ENCODE data around the gene FHOD3.

Gene FHOD3

DNA sequence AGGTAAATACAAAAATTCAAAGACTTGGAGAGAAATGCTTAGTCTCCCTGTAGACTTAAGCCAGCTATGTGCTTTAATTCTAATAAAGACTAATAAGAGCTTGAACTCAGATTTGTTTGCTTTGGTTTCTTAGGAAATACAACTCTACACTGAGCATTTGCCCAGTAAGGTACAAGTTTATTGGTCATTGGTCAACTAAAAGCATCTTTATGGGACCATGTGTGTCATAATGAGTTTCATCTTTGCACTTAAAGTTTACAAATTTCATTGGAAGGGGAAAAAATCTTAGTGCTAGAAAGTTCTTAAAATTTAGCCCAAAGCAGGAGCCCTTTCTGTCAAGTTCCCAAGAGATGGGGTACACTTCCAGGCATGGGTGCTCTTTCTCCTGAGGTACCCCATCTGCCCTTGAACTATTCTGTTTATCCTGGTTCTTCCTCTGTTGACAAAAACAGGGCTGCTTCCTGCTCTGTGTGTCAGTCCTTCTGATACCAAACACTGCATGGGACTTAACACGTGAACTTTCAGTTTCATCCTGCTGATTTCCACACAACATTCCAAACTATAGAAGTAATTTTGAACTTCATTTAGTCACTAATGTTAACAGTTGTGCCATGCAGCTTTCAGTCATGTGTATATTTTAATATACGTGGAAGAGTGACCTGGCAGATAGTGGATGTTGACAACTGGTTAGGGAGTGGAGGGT lies 331.1 kb downstream of the FHOD3 start:
- DNase-seq (ENCODE audit: low read depth in 2 of 2): no peak

DNA sequence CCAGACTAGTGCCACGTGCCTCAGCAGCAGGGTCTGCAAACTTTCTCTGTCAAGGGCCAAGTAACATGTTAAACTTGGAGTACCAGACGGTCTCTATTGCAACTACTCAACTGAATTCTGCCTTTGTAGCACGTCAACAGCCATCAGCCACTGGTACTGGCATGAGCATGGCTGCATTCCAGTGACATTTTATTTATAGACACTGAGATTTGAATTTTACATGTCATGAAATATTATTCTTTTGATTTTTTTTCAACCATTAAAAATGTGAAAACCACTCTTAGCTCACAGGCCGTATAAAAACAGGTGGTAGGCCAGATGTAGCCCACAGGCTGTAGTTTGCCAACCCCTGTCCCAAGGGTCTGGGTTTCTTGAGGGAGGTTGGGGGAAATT lies 331.6 kb downstream of the FHOD3 start:
- no peak for DNase-seq (ENCODE audit: low read depth in 2 of 2)

DNA sequence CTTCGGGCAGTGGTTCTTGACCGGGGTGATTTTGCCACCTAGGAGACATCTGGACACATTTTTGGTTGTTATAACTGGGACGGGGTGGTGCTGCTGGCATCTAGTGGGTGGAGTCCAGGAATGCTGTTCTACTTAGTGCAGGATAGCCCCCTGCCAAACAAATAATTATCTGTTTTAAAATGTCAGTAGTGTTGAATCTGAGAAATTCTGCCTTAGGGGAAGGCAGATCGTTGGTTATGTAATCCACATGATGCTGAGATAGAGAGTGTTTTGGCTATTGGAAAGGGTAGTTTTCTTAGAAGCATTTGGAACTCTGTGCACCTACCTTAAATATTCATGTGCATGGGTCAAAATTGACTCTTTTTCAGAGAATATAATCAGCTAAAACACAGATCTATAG lies 332.3 kb downstream of the FHOD3 start:
- no peak for DNase-seq (ENCODE audit: low read depth in 2 of 2)

- DNase-seq (ENCODE audit: low read depth in 2 of 2): no peak
Observed at GRCh38 chr18:36630917-36631316, 333.4 kb downstream of the FHOD3 start.

DNA sequence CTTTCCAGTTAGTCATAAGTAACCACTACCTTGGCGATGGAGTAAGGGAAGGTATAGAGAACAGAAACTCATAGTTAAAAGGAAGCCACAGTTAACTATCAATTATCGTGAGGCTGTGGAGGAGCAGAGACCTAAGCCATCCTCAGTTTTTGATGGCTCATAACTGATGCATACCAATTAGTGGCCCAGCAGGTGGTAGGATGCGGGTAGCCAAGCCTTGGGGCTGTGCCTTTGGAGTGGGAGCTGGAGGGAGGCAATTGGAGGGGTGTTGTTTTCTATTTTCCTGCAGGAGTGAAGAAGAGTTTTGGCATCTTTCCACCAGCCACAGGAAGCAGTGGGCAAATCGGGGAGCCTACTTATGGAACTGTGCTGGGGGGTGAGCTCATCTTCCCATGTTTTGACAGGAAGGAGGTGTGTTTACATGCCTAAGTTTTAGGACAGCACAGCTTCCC lies 336.5 kb downstream of the FHOD3 start:
- no peak for DNase-seq (ENCODE audit: low read depth in 2 of 2)

DNA sequence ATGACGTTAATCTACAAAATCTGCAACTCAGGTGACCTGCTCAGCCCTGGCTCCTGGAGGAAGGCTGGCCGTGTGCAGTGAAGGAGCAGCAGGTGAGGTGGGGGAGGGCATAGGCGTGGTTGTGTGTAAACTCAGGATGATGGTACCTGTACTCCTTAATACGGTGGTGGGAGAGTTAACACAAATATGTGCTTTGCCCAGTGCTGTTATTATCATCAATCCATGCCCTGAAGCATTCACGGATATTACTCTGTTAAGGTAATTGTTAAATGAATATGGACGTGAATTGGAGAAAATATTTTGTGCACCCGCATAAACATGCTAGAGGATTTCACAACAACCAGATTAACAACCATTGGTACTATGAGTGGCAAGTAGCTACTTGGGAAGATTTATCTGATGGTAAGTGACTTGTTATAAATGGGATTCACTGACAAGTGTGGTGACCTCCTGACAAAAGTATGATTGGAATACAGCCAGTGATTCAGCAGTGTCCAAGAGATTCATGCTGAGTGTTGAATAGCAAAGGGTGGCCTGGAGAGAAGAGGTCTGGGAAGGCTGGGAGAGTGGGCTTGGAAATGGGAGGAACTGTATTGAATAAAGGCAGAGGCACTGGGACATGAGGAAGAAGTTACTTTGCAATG lies 337.2 kb downstream of the FHOD3 start:
- DNase-seq (ENCODE audit: low read depth in 2 of 2): no peak

DNA sequence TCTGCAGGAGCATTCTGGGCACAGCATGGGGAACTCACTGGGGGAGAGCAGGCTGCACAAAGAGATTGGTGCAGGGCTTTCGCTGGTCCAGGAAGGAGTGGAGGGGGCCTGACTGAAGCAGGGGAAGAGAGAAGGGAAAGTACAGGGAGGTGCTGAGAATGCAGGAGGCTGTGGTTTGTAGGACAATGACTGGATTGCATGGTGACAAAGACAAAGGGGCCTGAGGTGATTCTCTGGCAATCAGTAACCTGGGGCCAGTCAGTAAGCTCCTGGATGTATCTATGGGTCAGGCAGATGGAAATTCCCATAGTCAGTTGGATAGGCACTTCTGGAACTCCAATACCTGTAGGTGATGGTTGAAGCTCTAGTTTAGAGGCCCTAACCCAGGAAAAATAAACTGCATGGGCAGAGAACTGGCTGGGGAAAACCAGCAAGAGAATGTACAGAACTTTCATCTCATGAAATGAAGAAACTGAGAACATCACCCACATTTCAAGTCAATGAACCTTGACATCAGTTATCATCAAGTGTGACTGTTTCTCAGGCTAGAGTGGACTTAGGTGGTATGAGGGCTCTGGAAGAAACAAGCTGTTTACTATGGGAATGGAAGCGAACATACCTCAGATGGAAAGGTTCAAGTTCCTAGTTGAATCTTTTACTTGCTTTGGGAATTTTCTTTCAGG lies 338.0 kb downstream of the FHOD3 start:
- DNase-seq (ENCODE audit: low read depth in 2 of 2): no peak

- no peak for DNase-seq (ENCODE audit: low read depth in 2 of 2)
Observed at GRCh38 chr18:36636237-36636817, 338.8 kb downstream of the FHOD3 start.

GRCh38 chr18:36638224-36638623 lies 340.7 kb downstream of the FHOD3 start:
- DNase-seq (ENCODE audit: low read depth in 2 of 2): no peak

- no peak for DNase-seq (ENCODE audit: low read depth in 2 of 2)
Observed at GRCh38 chr18:36640021-36640952, 342.8 kb downstream of the FHOD3 start.

DNA sequence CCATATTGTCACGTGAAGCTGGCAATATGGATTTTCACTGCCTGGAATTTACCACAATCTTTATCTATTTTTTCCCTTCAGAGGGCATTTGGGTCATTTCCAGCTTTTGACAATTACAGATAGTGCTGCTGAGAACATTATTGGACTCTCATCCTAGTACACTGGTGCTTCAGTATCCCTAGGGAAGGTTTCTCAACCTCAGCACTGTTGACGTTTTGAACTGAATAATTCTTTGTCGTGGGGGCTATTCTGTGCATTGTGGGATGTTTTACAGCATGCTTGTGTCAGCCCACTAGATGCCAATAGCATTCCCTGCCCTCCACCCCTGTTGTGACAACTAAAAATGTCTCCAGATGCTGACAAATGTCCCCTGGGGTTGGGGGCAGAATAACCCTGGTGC lies 345.5 kb downstream of the FHOD3 start:
- DNase-seq (ENCODE audit: low read depth in 2 of 2): no peak

- DNase-seq (ENCODE audit: low read depth in 2 of 2): no peak
Observed at GRCh38 chr18:36648803-36649202, 351.3 kb downstream of the FHOD3 start.

GRCh38 chr18:36649205-36649604 lies 351.7 kb downstream of the FHOD3 start:
- no peak for DNase-seq (ENCODE audit: low read depth in 2 of 2)

GRCh38 chr18:36650266-36650665 lies 352.8 kb downstream of the FHOD3 start:
- no peak for DNase-seq (ENCODE audit: low read depth in 2 of 2)

DNA sequence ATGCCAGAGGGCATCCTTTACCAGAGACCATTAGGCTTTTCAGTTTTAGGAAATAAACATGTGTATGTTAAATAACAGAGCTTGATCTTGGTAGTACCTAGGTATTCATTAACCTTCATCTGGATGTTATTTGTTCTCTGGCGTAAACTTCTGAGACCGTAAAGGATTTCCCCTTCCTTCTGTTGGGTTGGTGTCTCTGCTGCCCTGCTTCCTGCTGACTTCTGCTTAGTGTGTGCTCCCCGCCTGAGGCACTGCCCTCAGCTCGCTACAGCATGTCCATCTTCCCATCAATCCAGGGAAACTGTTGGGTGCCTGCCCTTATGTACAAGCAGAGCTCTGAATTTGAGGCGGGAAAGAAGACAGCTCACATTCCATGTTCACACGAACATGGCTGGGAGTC lies 353.4 kb downstream of the FHOD3 start:
- no peak for DNase-seq (ENCODE audit: low read depth in 2 of 2)

DNA sequence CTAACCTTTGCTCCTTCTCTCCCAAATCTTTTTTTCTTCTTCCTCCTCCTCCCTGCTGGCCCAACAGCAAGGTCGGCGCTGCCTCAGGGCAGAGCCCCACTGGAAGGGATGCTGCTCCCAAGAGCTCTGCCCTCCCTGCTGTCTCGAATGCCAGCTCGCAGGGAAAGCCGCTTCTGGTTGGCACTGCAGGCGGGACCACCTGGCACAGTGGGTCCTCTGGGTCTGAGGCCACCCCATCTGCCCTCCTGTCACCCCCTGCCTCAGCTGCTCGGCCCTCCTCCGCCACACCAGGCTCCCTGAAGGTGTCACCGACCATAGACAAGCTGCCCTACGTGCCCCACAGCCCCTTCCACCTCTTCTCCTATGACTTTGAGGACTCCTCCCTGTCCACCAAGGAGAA lies 355.0 kb downstream of the FHOD3 start:
- DNase-seq (ENCODE audit: low read depth in 2 of 2): no peak

DNA sequence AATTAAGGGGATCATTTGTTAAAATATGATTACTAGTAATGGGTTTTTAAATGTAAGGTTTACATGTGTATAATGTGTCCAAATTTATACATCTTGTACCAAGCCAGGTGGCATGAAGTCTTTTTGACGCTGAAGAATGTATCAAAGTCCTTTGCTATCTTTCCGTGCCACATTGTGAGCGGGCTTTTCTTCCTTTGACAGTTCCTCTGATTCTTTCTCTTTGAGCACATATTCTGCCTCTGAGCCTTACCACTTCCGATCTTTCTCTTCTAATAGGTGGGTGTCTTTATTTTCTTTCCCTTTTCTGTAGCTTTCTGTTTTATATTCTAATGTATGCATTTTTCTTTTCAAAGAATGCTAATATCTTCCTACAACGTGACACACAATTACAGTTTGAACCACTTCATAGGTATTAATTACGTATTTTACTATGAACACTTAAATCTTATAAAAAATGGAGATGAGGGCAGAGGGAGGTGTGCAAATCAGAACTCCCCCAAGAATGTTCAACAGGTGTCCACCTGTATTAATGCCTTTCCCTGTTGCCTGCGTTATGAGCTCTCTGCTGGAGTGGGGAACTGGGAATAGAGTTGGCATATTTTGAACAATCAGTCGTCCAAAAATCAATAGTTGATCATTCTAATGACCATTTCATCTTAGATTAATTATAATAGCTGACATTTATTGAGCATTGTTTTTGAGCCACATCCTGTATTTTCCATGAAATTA lies 355.8 kb downstream of the FHOD3 start:
- DNase-seq (ENCODE audit: low read depth in 2 of 2): no peak

DNA sequence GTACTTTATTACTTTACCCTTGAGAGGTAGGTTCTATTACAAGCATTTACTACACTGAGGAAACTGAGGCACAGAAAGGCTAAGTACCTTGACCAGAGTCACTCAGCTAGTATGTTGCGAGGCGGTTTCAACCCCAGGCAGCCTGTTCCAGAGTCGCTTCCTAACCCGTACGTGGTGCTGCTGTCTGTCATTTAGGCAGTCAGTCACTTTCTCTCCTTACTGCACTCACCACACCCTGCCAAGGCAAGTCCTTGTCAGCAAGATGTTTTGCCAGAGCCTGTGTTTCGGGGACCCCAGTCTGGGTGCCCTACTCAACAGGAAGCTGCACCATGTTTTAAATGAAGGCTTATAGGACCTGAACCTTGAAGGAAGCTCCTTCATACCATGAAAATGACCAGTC lies 356.4 kb downstream of the FHOD3 start:
- DNase-seq (ENCODE audit: low read depth in 2 of 2): no peak

- DNase-seq (ENCODE audit: low read depth in 2 of 2): no peak
Observed at GRCh38 chr18:36655074-36655473, 357.6 kb downstream of the FHOD3 start.

DNA sequence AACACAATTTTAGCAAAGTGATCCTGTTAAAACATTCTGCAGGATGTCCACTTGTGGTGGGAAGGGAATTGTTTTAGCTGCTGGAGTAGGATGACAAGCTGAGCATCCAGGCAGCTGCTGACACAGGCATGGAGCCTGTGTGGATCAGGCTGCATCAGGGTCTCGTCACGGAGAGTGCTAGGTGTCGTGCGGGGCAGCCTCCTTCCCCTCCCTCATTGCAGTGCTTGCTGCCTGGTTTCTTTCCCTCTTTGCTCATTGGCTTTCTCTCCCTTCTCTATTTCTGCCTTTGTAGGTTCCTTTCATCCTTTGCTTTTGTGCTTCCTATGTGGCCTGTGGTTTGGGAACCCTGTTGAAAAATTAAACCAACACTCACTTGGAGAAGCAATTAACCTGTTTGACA lies 358.4 kb downstream of the FHOD3 start:
- no peak for DNase-seq (ENCODE audit: low read depth in 2 of 2)

- no peak for DNase-seq (ENCODE audit: low read depth in 2 of 2)
Observed at GRCh38 chr18:36658611-36659010, 361.1 kb downstream of the FHOD3 start.

All from stimulated activated CD8-positive, alpha-beta memory T cell treated with anti-CD3 and anti-CD28 coated beads, Interleukin-7, amount 100 ng/mL, for 4 hours (primary cell).